ENCODE results near the gene C1D.

GRCh38 chr2:68046224-68046623, 16.6 kb downstream of the C1D start:
- TF ChIP-seq, protein P1, sequence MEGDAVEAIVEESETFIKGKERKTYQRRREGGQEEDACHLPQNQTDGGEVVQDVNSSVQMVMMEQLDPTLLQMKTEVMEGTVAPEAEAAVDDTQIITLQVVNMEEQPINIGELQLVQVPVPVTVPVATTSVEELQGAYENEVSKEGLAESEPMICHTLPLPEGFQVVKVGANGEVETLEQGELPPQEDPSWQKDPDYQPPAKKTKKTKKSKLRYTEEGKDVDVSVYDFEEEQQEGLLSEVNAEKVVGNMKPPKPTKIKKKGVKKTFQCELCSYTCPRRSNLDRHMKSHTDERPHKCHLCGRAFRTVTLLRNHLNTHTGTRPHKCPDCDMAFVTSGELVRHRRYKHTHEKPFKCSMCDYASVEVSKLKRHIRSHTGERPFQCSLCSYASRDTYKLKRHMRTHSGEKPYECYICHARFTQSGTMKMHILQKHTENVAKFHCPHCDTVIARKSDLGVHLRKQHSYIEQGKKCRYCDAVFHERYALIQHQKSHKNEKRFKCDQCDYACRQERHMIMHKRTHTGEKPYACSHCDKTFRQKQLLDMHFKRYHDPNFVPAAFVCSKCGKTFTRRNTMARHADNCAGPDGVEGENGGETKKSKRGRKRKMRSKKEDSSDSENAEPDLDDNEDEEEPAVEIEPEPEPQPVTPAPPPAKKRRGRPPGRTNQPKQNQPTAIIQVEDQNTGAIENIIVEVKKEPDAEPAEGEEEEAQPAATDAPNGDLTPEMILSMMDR (conservative IDR thresholded peaks at IDR 0.05 in 1 of 2, IDR thresholded peaks at IDR 0.05 in 1 of 2; ENCODE audit: low read depth in 1 of 2, low read length in 2 of 2): no peak
- TF ChIP-seq EZH2 (IDR thresholded peaks at IDR 0.05; ENCODE audit: low read length, missing control alignments): no peak

Data from fibroblast of lung (primary cell).